Islet of Langerhans (tissue), 1 donor: Measurements from ENCODE around the gene SRC.

Experiments
- FAIRE-seq: peaks from one replicate; lab custom pipeline; 2011; peaks lifted over from hg19 to GRCh38; lab: Jason Lieb, UNC

SRC gene

GRCh38 chr20:37315452-37316110 lies 30.4 kb upstream of the SRC start:
- FAIRE-seq, result no peak

GRCh38 chr20:37316116-37316774 lies 29.7 kb upstream of the SRC start:
- FAIRE-seq, result no peak

- no peak for FAIRE-seq
These were observed 29.2 kb upstream of the SRC start for GRCh38 chr20:37316775-37317170.

GRCh38 chr20:37317316-37317715 lies 28.6 kb upstream of the SRC start:
- no peak for FAIRE-seq

- no peak for FAIRE-seq
These were observed 27.8 kb upstream of the SRC start for GRCh38 chr20:37317994-37318640.

- no peak for FAIRE-seq
These were observed 26.7 kb upstream of the SRC start for GRCh38 chr20:37319151-37319671.

- no peak for FAIRE-seq
These were observed 22.0 kb upstream of the SRC start for GRCh38 chr20:37323985-37324384.

GRCh38 chr20:37325206-37325605 lies 20.7 kb upstream of the SRC start:
- FAIRE-seq, result no peak

- no peak for FAIRE-seq
These were observed 19.3 kb upstream of the SRC start for GRCh38 chr20:37326666-37327065.

GRCh38 chr20:37327748-37328147 lies 18.2 kb upstream of the SRC start:
- no peak for FAIRE-seq

- no peak for FAIRE-seq
These were observed 17.6 kb upstream of the SRC start for GRCh38 chr20:37328149-37328945.

GRCh38 chr20:37329481-37330165 lies 16.3 kb upstream of the SRC start:
- FAIRE-seq, result no peak

GRCh38 chr20:37330316-37330715 lies 15.6 kb upstream of the SRC start:
- FAIRE-seq, result no peak

- FAIRE-seq, result no peak
These were observed 14.7 kb upstream of the SRC start for GRCh38 chr20:37331060-37331857.

GRCh38 chr20:37333130-37333847 lies 12.7 kb upstream of the SRC start:
- FAIRE-seq, result no peak

GRCh38 chr20:37333848-37334318 lies 12.1 kb upstream of the SRC start:
- no peak for FAIRE-seq

- no peak for FAIRE-seq
These were observed 11.5 kb upstream of the SRC start for GRCh38 chr20:37334450-37334849.

- no peak for FAIRE-seq
These were observed 10.1 kb upstream of the SRC start for GRCh38 chr20:37335642-37336368.

GRCh38 chr20:37336369-37337207 lies 9.4 kb upstream of the SRC start:
- no peak for FAIRE-seq
